ENCODE data around the gene CACNA2D3.

The CACNA2D3 gene

GRCh38 chr3:54870423-54870822 lies 748.1 kb downstream of the CACNA2D3 start:
- no peak for DNase-seq

- DNase-seq: no peak
These were observed 749.5 kb downstream of the CACNA2D3 start for GRCh38 chr3:54871867-54872266.

GRCh38 chr3:54873059-54874010 lies 751.0 kb downstream of the CACNA2D3 start:
- no peak for DNase-seq

- DNase-seq: no peak
These were observed 752.6 kb downstream of the CACNA2D3 start for GRCh38 chr3:54874816-54875556.

- DNase-seq: no peak
These were observed 753.4 kb downstream of the CACNA2D3 start for GRCh38 chr3:54875596-54876268.

- no peak for DNase-seq
These were observed 754.3 kb downstream of the CACNA2D3 start for GRCh38 chr3:54876694-54877093.

- no peak for DNase-seq
These were observed 755.4 kb downstream of the CACNA2D3 start for GRCh38 chr3:54877730-54878129.

- DNase-seq: no peak
These were observed 755.8 kb downstream of the CACNA2D3 start for GRCh38 chr3:54878145-54878544.

GRCh38 chr3:54882129-54882833 lies 759.9 kb downstream of the CACNA2D3 start:
- no peak for DNase-seq

- DNase-seq: no peak
These were observed 765.8 kb downstream of the CACNA2D3 start for GRCh38 chr3:54888162-54888561.

GRCh38 chr3:54888873-54889272 lies 766.5 kb downstream of the CACNA2D3 start:
- no peak for DNase-seq

GRCh38 chr3:54889731-54890130 lies 767.4 kb downstream of the CACNA2D3 start:
- no peak for DNase-seq

- DNase-seq: no peak
These were observed 769.2 kb downstream of the CACNA2D3 start for GRCh38 chr3:54891540-54891897.

- DNase-seq: no peak
These were observed 769.8 kb downstream of the CACNA2D3 start for GRCh38 chr3:54892168-54892567.

- DNase-seq: no peak
These were observed 773.3 kb downstream of the CACNA2D3 start for GRCh38 chr3:54895613-54896012.

- no peak for DNase-seq
These were observed 774.8 kb downstream of the CACNA2D3 start for GRCh38 chr3:54897028-54897711.

GRCh38 chr3:54899273-54899672 lies 776.9 kb downstream of the CACNA2D3 start:
- DNase-seq: no peak

GRCh38 chr3:54900838-54901591 lies 778.7 kb downstream of the CACNA2D3 start:
- no peak for DNase-seq

- DNase-seq: no peak
These were observed 779.7 kb downstream of the CACNA2D3 start for GRCh38 chr3:54901906-54902685.

- no peak for DNase-seq
These were observed 783.0 kb downstream of the CACNA2D3 start for GRCh38 chr3:54905261-54905888.

Data from stimulated activated naive CD4-positive, alpha-beta T cell treated with Interleukin-2 at 50 U/mL for 16 hours (primary cell).